Hepatocyte (in vitro differentiated cells): ENCODE measurements around the gene CXorf66. TPM values are rescaled to one million over a fixed set of nuclear protein-coding genes. Genes with fewer than 3 reads are reported as not detected.

Experiments used
- DNase-seq: peaks from one replicate; pipeline ENCODE4 v3.0.0-alpha.2; 2016; ENCODE audit warnings: low spot score
- H2AFZ ChIP-seq: fragments of 200-600 bp; sonication (generic); 2 replicates; pipeline ENCODE4 v1.6.0; 2016; ENCODE audit warnings: antibody characterized with exemption, mild to moderate bottlenecking
- H3K27ac ChIP-seq: fragments of 200-600 bp; sonication (generic); 2 replicates; pipeline ENCODE4 v1.5.1; 2016; ENCODE audit warnings: mild to moderate bottlenecking
- H3K27me3 ChIP-seq: fragments of 200-600 bp; sonication (generic); 2 replicates; pipeline ENCODE4 v1.6.1; 2016
- H3K36me3 ChIP-seq: fragments of 200-600 bp; sonication (generic); replicated peaks from 2 replicates; pipeline ENCODE4 v1.5.1; 2016; ENCODE audit warnings: low read depth; ENCODE audit not compliant: insufficient read depth
- H3K4me1 ChIP-seq: fragments of 200-600 bp; sonication (generic); 2 replicates; pipeline ENCODE4 v1.5.1; 2016; ENCODE audit warnings: mild to moderate bottlenecking, moderate library complexity; ENCODE audit not compliant: insufficient read depth
- H3K4me2 ChIP-seq: fragments of 200-600 bp; sonication (generic); 2 replicates; pipeline ENCODE4 v1.6.0; 2016
- H3K4me3 ChIP-seq: fragments of 200-600 bp; sonication (generic); 2 replicates; pipeline ENCODE4 v1.5.1; 2016; ENCODE audit warnings: mild to moderate bottlenecking
- H3K79me2 ChIP-seq: fragments of 200-600 bp; sonication (generic); 2 replicates; pipeline ENCODE4 v1.6.0; 2017; ENCODE audit warnings: mild to moderate bottlenecking
- H3K9me2 ChIP-seq: fragments of 200-600 bp; sonication (generic); replicated peaks from 2 replicates; pipeline ENCODE4 v1.6.0; 2017; ENCODE audit warnings: mild to moderate bottlenecking; ENCODE audit not compliant: insufficient read depth
- H3K9me3 ChIP-seq: fragments of 200-600 bp; sonication (generic); 2 replicates; pipeline ENCODE4 v1.5.1; 2016; ENCODE audit warnings: low read depth, mild to moderate bottlenecking
- H4K20me1 ChIP-seq: fragments of 200-600 bp; sonication (generic); 2 replicates; pipeline ENCODE4 v1.6.0; 2016; ENCODE audit warnings: mild to moderate bottlenecking; ENCODE audit not compliant: insufficient read depth, poor library complexity, severe bottlenecking
- CTCF ChIP-seq: fragments of 200-600 bp; sonication (generic); IDR thresholded peaks from 2 replicates; pipeline ENCODE4 v1.5.1; 2016; ENCODE audit warnings: antibody characterized with exemption, mild to moderate bottlenecking; ENCODE audit not compliant: poor library complexity
- EZH2 ChIP-seq: fragments of 200-600 bp; sonication (generic); IDR thresholded peaks from 2 replicates; pipeline ENCODE4 v1.6.1; 2016; ENCODE audit warnings: antibody characterized with exemption, mild to moderate bottlenecking, borderline replicate concordance
- EZH2phosphoT487 ChIP-seq: fragments of 200-600 bp; sonication (generic); IDR thresholded peaks from one replicate; pipeline ENCODE4 v1.6.1; 2018; ENCODE audit warnings: antibody characterized with exemption, mild to moderate bottlenecking, low read depth, moderate library complexity; ENCODE audit not compliant: unreplicated experiment, severe bottlenecking
- WGBS: methylation state at CpG from one replicate; pipeline ENCODE4 v1.1.6; 2016; ENCODE audit warnings: low lambda C conversion rate; ENCODE audit errors: missing lambda C conversion rate; 5-methylcytosine and 5-hydroxymethylcytosine counted together
- polyA plus RNA-seq: library from polyadenylated mRNA; unstranded; fragments of >200 nt; fragmentation: Nextera tagmentation; extraction: Ambion mirVana; gene quantifications from 2 replicates; pipeline ENCODE4 v1.2.1, GENCODE V29; 2016
- total RNA-seq: library from RNA; depleted of rRNA; stranded (reverse); fragments of >200 nt; gene quantifications from 2 replicates; pipeline ENCODE4 v1.2.3, GENCODE V29; 2014

The CXorf66 gene
- total and polyA plus RNA-seq, 2 experiments from 2014 or later = not detected

GRCh38 chrX:139932901-139933796 is 32.2 kb downstream of the CXorf66 start, which contains the start of gene ATP11C:
Gene ATP11C, minus strand, starts transcription at chrX:139933053. Its CDS starts 1,011 bp downstream, at chrX:139932042.
- Histone ChIP-seq H4K20me1 (peaks cover 10% of the 10 kb centered on the region), H3K79me2 (peaks cover 35% of the 10 kb centered on the region), H3K4me1 (no peaks in the 10 kb centered on the region), H3K27me3 (no peaks in the 10 kb centered on the region), H3K27ac (peak within 1 kb of the TSS; percentile 99), H3K9me3 (no peaks in the 10 kb centered on the region), H3K36me3 (no peaks in the 10 kb centered on the region), H3K4me3 (peak within 1 kb of the TSS; percentile 70), H3K9me2 (no peaks in the 10 kb centered on the region), H2AFZ (peak within 1 kb of the TSS; percentile 44), H3K4me2 (peak within 1 kb of the TSS; percentile 83)
- peak; percentile 87 for DNase-seq
- WGBS = 55% methylated on average over 41 of the region's 52 CpGs
- TF ChIP-seq CTCF (no peak), EZH2 (no peak), EZH2phosphoT487 (no peak)

- peaks cover 42% of the 10 kb centered on the region for H3K79me2 ChIP-seq
- H3K4me2 ChIP-seq = peak overlapping the region; percentile 83
- DNase-seq = peak; percentile 62
- peak overlapping the region; percentile 70 for H3K4me3 ChIP-seq
- H3K36me3 ChIP-seq = no peaks in the 10 kb centered on the region
- no peak for TF ChIP-seq EZH2phosphoT487
- no peak for TF ChIP-seq CTCF
- TF ChIP-seq EZH2 = no peak
- no peaks in the 10 kb centered on the region for H3K4me1 ChIP-seq
- H3K9me2 ChIP-seq = no peaks in the 10 kb centered on the region
- WGBS = 59% methylated on average over 8 of the region's 109 CpGs
- H4K20me1 ChIP-seq = peaks cover 15% of the 10 kb centered on the region
- no peaks in the 10 kb centered on the region for H3K9me3 ChIP-seq
- peak overlapping the region; percentile 99 for H3K27ac ChIP-seq
- H3K27me3 ChIP-seq = no peaks in the 10 kb centered on the region
- peak overlapping the region; percentile 44 for H2AFZ ChIP-seq
These were observed 33.0 kb downstream of the CXorf66 start for GRCh38 chrX:139932073-139932900.

GRCh38 chrX:139931646-139932072 is 33.7 kb downstream of the CXorf66 start:
- peaks cover 48% of the 10 kb centered on the region for H3K79me2 ChIP-seq
- TF ChIP-seq EZH2 (no peak), EZH2phosphoT487 (no peak), CTCF (no peak)
- peak overlapping the region; percentile 99 for H3K27ac ChIP-seq
- no peak overlapping the region for H2AFZ ChIP-seq
- no peaks in the 10 kb centered on the region for H3K9me3 ChIP-seq
- H3K9me2 ChIP-seq = no peaks in the 10 kb centered on the region
- H3K4me2 ChIP-seq = peak overlapping the region; percentile 83
- H3K27me3 ChIP-seq = no peaks in the 10 kb centered on the region
- H3K4me1 ChIP-seq = no peaks in the 10 kb centered on the region
- no peaks in the 10 kb centered on the region for H3K36me3 ChIP-seq
- 7% methylated on average over 3 of the region's 33 CpGs for WGBS
- H4K20me1 ChIP-seq = peaks cover 15% of the 10 kb centered on the region
- peak overlapping the region; percentile 70 for H3K4me3 ChIP-seq
- DNase-seq = no peak
